Measurements from ENCODE around the gene ZNF57.
A peak's percentile ranks its signal among the peaks of the same experiment; 100 is the strongest.
"Not testable (repeated sequence)": the region's sequence is repeated elsewhere in the genome, so short reads cannot be mapped to it uniquely, and the experiment has no call there.

The ZNF57 gene

DNA sequence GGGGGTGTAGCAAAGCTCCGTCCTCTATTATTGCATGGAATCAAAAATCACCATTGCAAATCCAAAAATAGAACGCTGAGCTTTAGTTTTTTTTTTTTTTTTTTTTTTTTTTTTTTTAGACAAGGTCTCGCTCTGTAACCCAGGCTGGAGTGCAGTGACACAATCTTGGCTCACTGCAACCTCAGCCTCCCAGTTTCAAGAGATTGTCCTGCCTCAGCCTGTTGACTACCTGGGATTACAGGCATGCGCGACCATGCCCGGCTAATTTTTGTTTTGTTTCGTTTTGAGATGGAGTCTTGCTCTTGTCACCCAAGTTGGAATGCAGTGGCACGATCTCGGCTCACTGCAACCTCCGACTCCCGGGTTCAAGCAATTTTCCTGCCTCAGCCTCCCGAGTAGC, 59.4 kb downstream of the ZNF57 start:
- DNase-seq, result no peak

DNA sequence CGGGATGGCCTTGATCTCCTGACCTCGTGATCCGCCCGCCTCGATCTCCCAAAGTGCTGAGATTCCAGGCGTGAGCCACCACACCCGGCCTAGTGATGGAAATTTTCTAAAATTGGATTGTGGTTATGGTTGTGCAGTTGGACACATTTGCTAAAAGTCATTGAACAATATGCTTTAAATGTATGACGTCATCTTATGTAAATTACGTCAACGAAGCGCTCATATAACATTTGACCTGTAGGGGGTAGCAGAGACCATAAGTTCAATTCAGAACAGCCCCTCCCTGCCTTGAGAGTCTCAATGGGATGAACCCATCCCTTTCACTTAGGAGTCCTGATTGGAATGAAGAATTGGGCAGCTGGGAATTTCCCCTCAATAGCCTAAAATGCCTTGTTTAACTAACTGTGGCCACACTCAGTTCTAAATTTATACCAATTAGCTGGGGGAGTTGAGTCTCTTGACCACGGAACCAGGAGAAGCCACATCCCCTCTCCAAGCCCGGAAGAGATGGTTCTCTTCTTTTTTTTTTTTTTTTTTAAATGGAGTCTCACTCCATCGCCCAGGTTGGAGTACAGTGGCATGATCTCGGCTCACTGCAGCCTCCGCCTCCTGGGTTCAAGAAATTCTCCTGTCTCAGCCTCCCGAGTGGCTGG, 61.4 kb downstream of the ZNF57 start:
- peak; percentile 73 to 91 (median 86) for DNase-seq

DNA sequence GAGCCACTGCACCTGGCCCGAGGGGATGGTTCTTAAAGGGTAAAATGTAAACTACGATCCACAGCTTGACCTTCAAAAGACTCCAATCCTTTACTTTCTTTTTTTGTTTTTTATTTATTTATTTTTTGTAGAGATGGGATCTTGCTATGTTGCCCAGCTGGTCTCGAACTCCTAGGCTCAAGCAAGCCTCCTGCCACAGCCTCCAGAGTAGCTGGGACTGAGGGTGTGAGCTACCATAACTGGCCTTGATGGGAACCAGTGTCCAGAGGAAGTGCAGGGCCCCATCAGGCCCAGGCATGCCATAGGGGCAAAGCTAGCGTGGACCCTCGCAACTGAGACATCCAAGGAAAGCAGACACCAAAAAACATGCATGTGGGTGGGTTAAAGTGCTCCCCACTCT, 62.4 kb downstream of the ZNF57 start:
- no peak for DNase-seq

DNA sequence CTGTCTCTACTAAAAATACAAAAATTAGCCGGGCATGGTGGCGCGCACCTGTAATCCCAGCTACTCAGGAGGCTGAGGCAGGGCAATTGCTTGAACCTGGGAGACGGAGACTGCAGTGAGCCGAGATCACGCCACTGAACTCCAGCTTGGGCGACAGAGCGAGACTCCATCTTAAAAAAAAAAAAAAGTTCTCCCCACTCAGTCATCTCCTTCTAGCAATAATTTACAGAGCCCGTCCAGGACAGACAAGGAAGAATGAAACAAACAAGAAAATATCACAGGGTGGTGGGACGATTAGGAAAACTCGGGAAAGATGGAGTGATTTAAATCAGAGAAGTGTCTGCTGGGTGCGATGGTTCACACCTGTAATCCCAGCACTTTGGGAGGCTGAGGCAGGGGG, 62.9 kb downstream of the ZNF57 start:
- not testable (repeated sequence) for DNase-seq

DNA sequence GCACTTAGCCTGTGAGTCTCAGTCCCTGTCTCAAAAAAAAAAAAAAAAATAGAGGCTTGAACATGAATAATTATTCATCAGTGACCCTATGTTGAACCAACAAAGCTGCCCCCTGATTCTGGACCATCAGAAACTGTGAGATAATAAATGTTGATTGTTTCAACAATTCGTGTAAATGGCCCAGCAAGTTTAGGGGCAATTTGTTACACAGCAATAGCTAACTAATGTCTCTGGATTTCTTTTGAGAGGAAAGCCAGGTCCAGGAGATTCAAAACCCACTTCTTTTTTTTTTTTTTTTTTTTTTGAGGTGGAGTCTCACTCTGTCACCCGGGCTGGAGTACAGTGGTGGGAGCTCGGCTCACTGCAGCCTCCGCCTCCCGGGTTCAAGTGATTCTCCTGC, 64.1 kb downstream of the ZNF57 start:
- DNase-seq, result no peak

DNA sequence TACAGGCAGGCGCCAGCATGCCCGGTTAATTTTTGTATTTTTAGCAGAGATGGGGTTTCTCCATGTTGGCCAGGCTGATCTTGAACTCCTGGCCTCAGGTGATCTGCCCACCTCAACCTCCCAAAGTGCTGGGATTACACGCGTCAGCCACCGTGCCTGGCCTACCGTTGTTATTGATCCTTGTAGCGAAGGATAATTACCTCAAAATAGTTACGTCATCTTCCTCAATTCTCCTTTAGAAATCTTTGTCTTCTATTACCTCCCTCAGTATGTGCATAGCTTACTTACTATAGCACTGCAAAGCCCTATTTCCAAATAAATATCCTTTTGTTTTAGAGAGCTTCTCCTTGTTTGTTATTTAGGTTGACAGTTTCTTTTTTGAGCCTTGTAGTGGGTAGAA, 67.2 kb downstream of the ZNF57 start:
- DNase-seq, result no peak

Data from suppressor macrophage (primary cell).